Breast epithelium (tissue), 4 donors: ENCODE measurements around the gene PEX10. TPM values are rescaled to one million over a fixed set of nuclear protein-coding genes. Genes with fewer than 3 reads are reported as not detected.

Source experiments
- DNase-seq, 2 donors: peaks; one replicate each; pipeline ENCODE4 v3.0.0-alpha.2; 2019; ENCODE audit warnings: low spot score in 2 of 2
- H3K27ac ChIP-seq, 2 donors: fragments of 200-600 bp; sonication (generic) in 1 of 2; one replicate each; pipeline ENCODE4 v1.5.1; 2016 to 2019; ENCODE audit warnings: mild to moderate bottlenecking in 1 of 2
- H3K27me3 ChIP-seq, 2 donors: fragments of 200-600 bp; sonication (generic) in 1 of 2; one replicate each; pipeline versions ENCODE4 v1.5.1 to v1.6.0; 2017 to 2019; ENCODE audit warnings: control low read depth in 1 of 2, mild to moderate bottlenecking in 1 of 2
- H3K36me3 ChIP-seq: fragments of 200-600 bp; one replicate; pipeline ENCODE4 v1.5.1; 2019
- H3K4me1 ChIP-seq, 2 donors: fragments of 200-600 bp; sonication (generic); one replicate each; pipeline ENCODE4 v1.5.1; 2016 to 2019; ENCODE audit warnings: control low read depth in 1 of 2
- H3K4me3 ChIP-seq, 3 donors: fragments of 200-600 bp; sonication (generic); 1 replicate in 2 of 3; 2 replicates in 1 of 3; pipeline ENCODE4 v1.5.1; 2016 to 2019; ENCODE audit warnings: mild to moderate bottlenecking in 3 of 3, moderate library complexity in 2 of 3
- H3K9me3 ChIP-seq, 2 donors: fragments of 200-600 bp; sonication (generic) in 1 of 2; one replicate each; pipeline ENCODE4 v1.5.1; 2016 to 2019; ENCODE audit warnings: control low read depth in 1 of 2
- CTCF ChIP-seq, 3 donors: fragments of 450-650 bp; IDR thresholded peaks; one replicate each; pipeline ENCODE4 v1.5.1; 2016 to 2017; ENCODE audit warnings: antibody characterized with exemption in 3 of 3, mild to moderate bottlenecking in 3 of 3, moderate library complexity in 3 of 3
- POLR2A ChIP-seq: fragments of 450-650 bp; IDR thresholded peaks from one replicate; pipeline ENCODE4 v1.6.1; 2016; ENCODE audit warnings: antibody characterized with exemption, mild to moderate bottlenecking, moderate library complexity
- POLR2AphosphoS5 ChIP-seq, 3 donors: sonication (generic); formaldehyde crosslinking; IDR thresholded peaks; one replicate each; pipeline ENCODE4 v1.6.1; 2017; ENCODE audit warnings: antibody characterized with exemption in 3 of 3
- intact Hi-C: fragments of 100-400 bp; cut with DNase I; formaldehyde crosslinking; loops from one replicate; pipeline ENCODE4 v1.15.1; 2023; ENCODE audit warnings: low total_unique reads
- total RNA-seq, 3 donors: library from RNA; depleted of rRNA; stranded (reverse); fragments of >200 nt; gene quantifications; one replicate each; pipeline ENCODE4 v1.1.0, GENCODE V29; 2016

The PEX10 gene
- total RNA-seq, 3 donors from 2014 or later = 23.3 to 37.4 (median 24.1) TPM

- H3K36me3 ChIP-seq = no peaks in the 10 kb centered on the region
- no peak for TF ChIP-seq POLR2A
- TF ChIP-seq POLR2AphosphoS5 (IDR thresholded peaks at IDR 0.05) = no peak
- no peak for TF ChIP-seq CTCF (IDR thresholded peaks at IDR 0.05)
- intact Hi-C loops = loop anchor here (5.0 kb wide), 2 partner anchors 185 to 200 kb away; partner anchors contain the start of gene FAAP20
- H3K4me1 ChIP-seq = peaks cover 4 to 16% of the 10 kb centered on the region in 2 donors
- peak overlapping the region; percentile 87 to 96 (median 92) for H3K4me3 ChIP-seq
- H3K27me3 ChIP-seq = no peaks in the 10 kb centered on the region
- no peak for DNase-seq
- H3K27ac ChIP-seq = peak overlapping the region; percentile 90 to 95
- H3K9me3 ChIP-seq = no peaks in the 10 kb centered on the region
These were observed 20.3 kb downstream of the PEX10 start for GRCh38 chr1:2391931-2392509.

GRCh38 chr1:2391041-2391930, 21.1 kb downstream of the PEX10 start, which contains the start of the genes MORN1 and RER1:
Gene MORN1 (minus strand): TSS chr1:2391554. CDS start chr1:2391533, 21 bp downstream.
Gene RER1 (plus strand): TSS chr1:2391841. CDS start chr1:2395791, 3,950 bp downstream.
- intact Hi-C loops = loop anchor here (5.0 kb wide), 2 partner anchors 184 to 199 kb away; partner anchors contain the start of gene FAAP20
- peak; percentile 98 to 99 for DNase-seq
- Histone ChIP-seq H3K27me3 (no peaks in the 10 kb centered on the region), H3K4me3 (peak within 1 kb of the TSS; percentile 87 to 96 (median 92)), H3K36me3 (no peaks in the 10 kb centered on the region), H3K27ac (peak within 1 kb of the TSS; percentile 90 to 95), H3K9me3 (no peaks in the 10 kb centered on the region), H3K4me1 (peaks cover 4 to 16% of the 10 kb centered on the region in 2 donors)
- peak; percentile 43 for TF ChIP-seq POLR2A
- TF ChIP-seq CTCF (IDR thresholded peaks at IDR 0.05) = no peak
- TF ChIP-seq POLR2AphosphoS5 (IDR thresholded peaks at IDR 0.05) = peak; percentile 69 to 91 (median 90)

GRCh38 chr1:2389644-2390043, 22.7 kb downstream of the PEX10 start:
- TF ChIP-seq CTCF (IDR thresholded peaks at IDR 0.05) = no peak
- no peak for TF ChIP-seq POLR2A
- Histone ChIP-seq H3K27me3 (no peaks in the 10 kb centered on the region), H3K9me3 (no peaks in the 10 kb centered on the region), H3K4me1 (peaks cover 4 to 16% of the 10 kb centered on the region in 2 donors), H3K4me3 (no peak overlapping the region), H3K27ac (no peak overlapping the region), H3K36me3 (no peaks in the 10 kb centered on the region)
- intact Hi-C loops = loop anchor here (5.0 kb wide), 2 partner anchors 182 to 197 kb away; partner anchors contain the start of gene FAAP20
- DNase-seq = no peak

GRCh38 chr1:2388004-2388913, 24.1 kb downstream of the PEX10 start:
- H3K4me3 ChIP-seq = no peak overlapping the region
- H3K4me1 ChIP-seq = peaks cover 4 to 16% of the 10 kb centered on the region in 2 donors
- H3K27ac ChIP-seq = no peak overlapping the region
- TF ChIP-seq POLR2AphosphoS5 (IDR thresholded peaks at IDR 0.05) (no peak), POLR2A (no peak), CTCF (IDR thresholded peaks at IDR 0.05) (no peak)
- H3K27me3 ChIP-seq = no peaks in the 10 kb centered on the region
- DNase-seq = no peak
- no peaks in the 10 kb centered on the region for H3K9me3 ChIP-seq
- intact Hi-C loops = no loop called here
- H3K36me3 ChIP-seq = no peaks in the 10 kb centered on the region
